Fibroblast of lung (primary cell): ENCODE measurements around the gene LAMA4. TPM values are rescaled to one million over a fixed set of nuclear protein-coding genes. Genes with fewer than 3 reads are reported as not detected.

Experiments used
- DNase-seq, 2 donors: peaks; one replicate each; pipeline versions ENCODE4 v3.0.0 to v3.0.0-alpha.2; 2010; ENCODE audit warnings: low read depth in 2 of 2
- H2AFZ ChIP-seq: 2 replicates; pipeline ENCODE4 v1.5.1; 2012; ENCODE audit warnings: low read length, control low read depth, inconsistent platforms
- H3K27ac ChIP-seq: 2 replicates; pipeline ENCODE4 v1.5.1; 2011; ENCODE audit warnings: low read length, control low read depth; ENCODE audit not compliant: insufficient read depth
- H3K27me3 ChIP-seq: 2 replicates; pipeline ENCODE4 v1.5.1; 2011; ENCODE audit warnings: mild to moderate bottlenecking, low read length; ENCODE audit not compliant: control insufficient read depth, insufficient read depth
- H3K36me3 ChIP-seq: 2 replicates; pipeline ENCODE4 v1.5.1; 2011; ENCODE audit warnings: low read length; ENCODE audit not compliant: control insufficient read depth, insufficient read depth
- H3K4me1 ChIP-seq: 2 replicates; pipeline ENCODE4 v1.5.1; 2011; ENCODE audit warnings: low read length; ENCODE audit not compliant: control insufficient read depth, insufficient read depth; ENCODE audit errors: extremely low read depth
- H3K4me2 ChIP-seq: 2 replicates; pipeline ENCODE4 v1.5.1; 2011; ENCODE audit warnings: low read length, control low read depth; ENCODE audit not compliant: insufficient read depth; ENCODE audit errors: extremely low read depth
- H3K4me3 ChIP-seq, 4 experiments: fragments of 200-600 bp in 1 of 4; sonication (generic) in 1 of 4; replicated peaks in 1 of 4; 2 replicates each; pipeline ENCODE4 v1.5.1; 2011 to 2016; ENCODE audit warnings: low read length in 4 of 4, low read depth in 3 of 4, mild to moderate bottlenecking in 3 of 4, control low read depth in 2 of 4, inconsistent platforms in 1 of 4, mixed read lengths in 1 of 4; ENCODE audit not compliant: insufficient read depth in 1 of 4; ENCODE audit errors: control extremely low read depth in 1 of 4
- H3K79me2 ChIP-seq: 2 replicates; pipeline ENCODE4 v1.5.1; 2012; ENCODE audit warnings: mild to moderate bottlenecking, low read length, inconsistent platforms; ENCODE audit not compliant: control insufficient read depth, insufficient read depth
- H3K9ac ChIP-seq: 2 replicates; pipeline ENCODE4 v1.5.1; 2011; ENCODE audit warnings: mild to moderate bottlenecking, low read length, control low read depth; ENCODE audit not compliant: insufficient read depth
- H3K9me3 ChIP-seq: 2 replicates; pipeline ENCODE4 v1.5.1; 2012; ENCODE audit warnings: low read depth, low read length; ENCODE audit not compliant: control insufficient read depth, insufficient read depth
- H4K20me1 ChIP-seq: 2 replicates; pipeline ENCODE4 v1.5.1; 2011; ENCODE audit warnings: low read length; ENCODE audit not compliant: control insufficient read depth, insufficient read depth; ENCODE audit errors: extremely low read depth
- EZH2 ChIP-seq: IDR thresholded peaks from 2 replicates; pipeline ENCODE4 v1.5.1; 2012; ENCODE audit warnings: low read length, control low read depth, mild to moderate bottlenecking; ENCODE audit errors: missing control alignments
- polyA plus RNA-seq, 2 donors: library from polyadenylated mRNA; depleted of rRNA in 1 of 2; stranded (reverse) in 1 of 2; unstranded in 1 of 2; fragments of >200 nt; gene quantifications; 2 replicates each; pipeline ENCODE4 v1.2.1, GENCODE V29; 2011 to 2012; ENCODE audit warnings: missing spikeins in 1 of 2
- total RNA-seq: library from RNA; depleted of rRNA; stranded (reverse); fragments of >200 nt; gene quantifications from 2 replicates; pipeline ENCODE4 v1.2.1, GENCODE V29; 2014
- TF ChIP-seq, protein P1 (sequence below), 2 donors: IDR thresholded peaks in 1 of 2; conservative IDR thresholded peaks in 1 of 2; 1 replicate in 1 of 2; 2 replicates in 1 of 2; pipeline ENCODE4 v1.5.1; 2011 to 2012; ENCODE audit warnings: low read length in 2 of 2, control low read depth in 1 of 2, inconsistent platforms in 1 of 2, low read depth in 1 of 2, mild to moderate bottlenecking in 1 of 2

Gene LAMA4
- total and polyA plus RNA-seq, 2 donors (not counting 1 experiment from before 2014, with no cell fraction given), result 636 to 662 TPM

DNA sequence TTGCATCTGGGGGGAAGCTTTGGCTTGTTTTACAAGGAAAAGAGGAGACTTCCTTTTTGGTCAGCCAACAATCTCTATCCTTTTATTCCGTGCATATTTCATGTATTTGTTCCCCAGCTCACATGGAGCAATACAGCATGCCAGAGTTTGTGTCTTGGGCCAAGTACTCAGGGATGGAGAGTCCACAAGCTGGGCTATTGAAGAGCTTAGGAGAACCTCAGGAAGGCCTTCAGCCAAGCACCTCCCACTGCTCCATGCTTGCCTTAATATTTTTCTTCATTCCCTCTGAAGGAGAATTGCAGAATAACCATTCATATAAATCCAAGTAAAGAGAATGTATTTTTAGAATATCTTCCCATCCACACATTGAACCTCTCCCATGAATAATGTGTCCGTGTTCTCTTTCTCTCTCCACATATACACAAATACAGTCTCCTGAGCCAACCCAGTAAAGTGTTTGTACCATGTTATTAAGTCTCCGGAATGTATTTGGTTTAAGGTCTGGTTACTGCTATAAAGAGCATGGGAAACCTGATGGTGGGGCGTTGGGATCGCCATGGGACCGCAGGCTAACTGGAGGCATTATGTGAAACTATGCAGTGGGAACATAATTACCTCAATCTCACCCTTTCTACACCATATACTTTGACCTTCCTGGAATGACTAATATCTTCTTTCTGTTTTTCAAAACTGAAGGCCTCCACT is 3.0 kb downstream of the LAMA4 start:
- H3K4me3 ChIP-seq, result peak overlapping the region; percentile 80 to 99 (median 94)
- peak overlapping the region; percentile 55 for H3K9ac ChIP-seq
- peak; percentile 86 to 90 for DNase-seq
- no peaks in the 10 kb centered on the region for H3K9me3 ChIP-seq
- H3K27me3 ChIP-seq, result no peaks in the 10 kb centered on the region
- no peak overlapping the region for H2AFZ ChIP-seq
- no peaks in the 10 kb centered on the region for H4K20me1 ChIP-seq
- TF ChIP-seq, protein P1, sequence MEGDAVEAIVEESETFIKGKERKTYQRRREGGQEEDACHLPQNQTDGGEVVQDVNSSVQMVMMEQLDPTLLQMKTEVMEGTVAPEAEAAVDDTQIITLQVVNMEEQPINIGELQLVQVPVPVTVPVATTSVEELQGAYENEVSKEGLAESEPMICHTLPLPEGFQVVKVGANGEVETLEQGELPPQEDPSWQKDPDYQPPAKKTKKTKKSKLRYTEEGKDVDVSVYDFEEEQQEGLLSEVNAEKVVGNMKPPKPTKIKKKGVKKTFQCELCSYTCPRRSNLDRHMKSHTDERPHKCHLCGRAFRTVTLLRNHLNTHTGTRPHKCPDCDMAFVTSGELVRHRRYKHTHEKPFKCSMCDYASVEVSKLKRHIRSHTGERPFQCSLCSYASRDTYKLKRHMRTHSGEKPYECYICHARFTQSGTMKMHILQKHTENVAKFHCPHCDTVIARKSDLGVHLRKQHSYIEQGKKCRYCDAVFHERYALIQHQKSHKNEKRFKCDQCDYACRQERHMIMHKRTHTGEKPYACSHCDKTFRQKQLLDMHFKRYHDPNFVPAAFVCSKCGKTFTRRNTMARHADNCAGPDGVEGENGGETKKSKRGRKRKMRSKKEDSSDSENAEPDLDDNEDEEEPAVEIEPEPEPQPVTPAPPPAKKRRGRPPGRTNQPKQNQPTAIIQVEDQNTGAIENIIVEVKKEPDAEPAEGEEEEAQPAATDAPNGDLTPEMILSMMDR (conservative IDR thresholded peaks at IDR 0.05 in 1 of 2, IDR thresholded peaks at IDR 0.05 in 1 of 2; ENCODE audit: low read depth in 1 of 2, low read length in 2 of 2), result no peak
- no peak for TF ChIP-seq EZH2
- peaks cover 15% of the 10 kb centered on the region for H3K4me1 ChIP-seq
- peak overlapping the region; percentile 91 for H3K27ac ChIP-seq
- H3K36me3 ChIP-seq, result peaks cover 4% of the 10 kb centered on the region
- H3K4me2 ChIP-seq, result peak overlapping the region; percentile 78
- H3K79me2 ChIP-seq, result peaks cover 83% of the 10 kb centered on the region

DNA sequence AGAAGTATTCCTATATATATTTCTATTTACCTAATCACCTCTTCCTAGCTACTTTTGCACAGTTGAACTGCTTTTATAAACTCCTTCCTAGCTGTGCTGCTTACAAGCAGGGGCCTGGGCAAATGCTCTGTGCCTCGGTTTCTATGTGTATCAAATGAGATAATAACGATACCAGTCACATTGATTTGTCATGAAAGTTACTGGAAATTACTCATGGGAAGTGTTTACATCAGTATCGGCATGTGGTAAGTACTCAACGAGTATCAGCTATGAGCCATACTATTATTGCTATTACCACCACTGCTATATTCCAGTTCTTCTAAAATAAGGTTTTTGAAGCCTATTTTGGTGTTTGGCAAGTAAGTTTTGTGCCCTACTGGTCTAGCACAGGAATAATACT is 4.9 kb downstream of the LAMA4 start:
- no peaks in the 10 kb centered on the region for H4K20me1 ChIP-seq
- TF ChIP-seq EZH2, result no peak
- TF ChIP-seq, protein P1 (conservative IDR thresholded peaks at IDR 0.05 in 1 of 2, IDR thresholded peaks at IDR 0.05 in 1 of 2; ENCODE audit: low read depth in 1 of 2, low read length in 2 of 2), result no peak
- H3K9me3 ChIP-seq, result no peaks in the 10 kb centered on the region
- peaks cover 24% of the 10 kb centered on the region for H3K4me1 ChIP-seq
- peaks cover 4% of the 10 kb centered on the region for H3K36me3 ChIP-seq
- H2AFZ ChIP-seq, result no peak overlapping the region
- H3K4me2 ChIP-seq, result no peak overlapping the region
- peak overlapping the region in 1 of 4 experiments; percentile 99 for H3K4me3 ChIP-seq
- H3K27ac ChIP-seq, result peak overlapping the region; percentile 91
- peak; percentile 51 to 79 for DNase-seq
- H3K9ac ChIP-seq, result no peak overlapping the region
- no peaks in the 10 kb centered on the region for H3K27me3 ChIP-seq
- peaks cover 89% of the 10 kb centered on the region for H3K79me2 ChIP-seq

GRCh38 chr6:112247275-112247674 is 7.1 kb downstream of the LAMA4 start:
- DNase-seq, result no peak
- H3K27ac ChIP-seq, result peak overlapping the region; percentile 91
- no peak overlapping the region for H2AFZ ChIP-seq
- no peaks in the 10 kb centered on the region for H3K27me3 ChIP-seq
- H3K36me3 ChIP-seq, result peaks cover 9% of the 10 kb centered on the region
- peak overlapping the region in 1 of 4 experiments; percentile 32 for H3K4me3 ChIP-seq
- peaks cover 27% of the 10 kb centered on the region for H3K4me1 ChIP-seq
- no peaks in the 10 kb centered on the region for H4K20me1 ChIP-seq
- H3K79me2 ChIP-seq, result peaks cover 89% of the 10 kb centered on the region
- TF ChIP-seq, protein P1 (conservative IDR thresholded peaks at IDR 0.05 in 1 of 2, IDR thresholded peaks at IDR 0.05 in 1 of 2; ENCODE audit: low read depth in 1 of 2, low read length in 2 of 2), result no peak
- TF ChIP-seq EZH2, result no peak
- no peaks in the 10 kb centered on the region for H3K9me3 ChIP-seq
- no peak overlapping the region for H3K9ac ChIP-seq
- H3K4me2 ChIP-seq, result peak overlapping the region; percentile 48
